ENCODE measurements around the gene ORC6.

ORC6 gene

GRCh38 chr16:46689365-46690280 is at the start of gene ORC6:
TSS of gene ORC6 (plus strand) at chr16:46689659. CDS start at chr16:46689706, 47 bp downstream.
- DNase-seq (ENCODE audit: low read depth), result peak; percentile 98

GRCh38 chr16:46648656-46649055 is 40.8 kb upstream of the ORC6 start:
- TF ChIP-seq MYC (IDR thresholded peaks at IDR 0.05; ENCODE audit: low read depth, low read length) (no peak), MAX (IDR thresholded peaks at IDR 0.05; ENCODE audit: low read depth, low read length) (no peak), POLR2A (IDR thresholded peaks at IDR 0.05; ENCODE audit: extremely low read depth, insufficient read length) (no peak), CTCF (IDR thresholded peaks at IDR 0.05; ENCODE audit: low read depth, low read length) (no peak)
- no peak for DNase-seq (ENCODE audit: low read depth)
- H3K4me3 ChIP-seq (ENCODE audit: low read depth, low read length), result no peak overlapping the region

More at GRCh38 chr16:46689365-46690280, at the start of gene ORC6:
- TF ChIP-seq MYC (IDR thresholded peaks at IDR 0.05; ENCODE audit: low read depth, low read length) (peak; percentile 59), CTCF (IDR thresholded peaks at IDR 0.05; ENCODE audit: low read depth, low read length) (peak; percentile 50), MAX (IDR thresholded peaks at IDR 0.05; ENCODE audit: low read depth, low read length) (peak; percentile 67), POLR2A (IDR thresholded peaks at IDR 0.05; ENCODE audit: extremely low read depth, insufficient read length) (peak; percentile 78)
- H3K4me3 ChIP-seq (ENCODE audit: low read depth, low read length), result peak within 1 kb of the TSS; percentile 98

GRCh38 chr16:46649588-46650253 is 39.7 kb upstream of the ORC6 start:
- TF ChIP-seq POLR2A (IDR thresholded peaks at IDR 0.05; ENCODE audit: extremely low read depth, insufficient read length), result no peak
- TF ChIP-seq CTCF (IDR thresholded peaks at IDR 0.05; ENCODE audit: low read depth, low read length), result no peak
- no peak for TF ChIP-seq MAX (IDR thresholded peaks at IDR 0.05; ENCODE audit: low read depth, low read length)
- no peak for TF ChIP-seq MYC (IDR thresholded peaks at IDR 0.05; ENCODE audit: low read depth, low read length)
- H3K4me3 ChIP-seq (ENCODE audit: low read depth, low read length), result no peak overlapping the region
- DNase-seq (ENCODE audit: low read depth), result no peak

- no peak for TF ChIP-seq MYC (IDR thresholded peaks at IDR 0.05; ENCODE audit: low read depth, low read length)
- no peak for TF ChIP-seq MAX (IDR thresholded peaks at IDR 0.05; ENCODE audit: low read depth, low read length)
- no peak for TF ChIP-seq CTCF (IDR thresholded peaks at IDR 0.05; ENCODE audit: low read depth, low read length)
- no peak for TF ChIP-seq POLR2A (IDR thresholded peaks at IDR 0.05; ENCODE audit: extremely low read depth, insufficient read length)
- H3K4me3 ChIP-seq (ENCODE audit: low read depth, low read length), result no peak overlapping the region
- DNase-seq (ENCODE audit: low read depth), result no peak
These were observed 39.2 kb upstream of the ORC6 start for GRCh38 chr16:46650254-46650623.

GRCh38 chr16:46651305-46651704 is 38.2 kb upstream of the ORC6 start:
- H3K4me3 ChIP-seq (ENCODE audit: low read depth, low read length), result no peak overlapping the region
- no peak for DNase-seq (ENCODE audit: low read depth)
- TF ChIP-seq POLR2A (IDR thresholded peaks at IDR 0.05; ENCODE audit: extremely low read depth, insufficient read length), result no peak
- no peak for TF ChIP-seq MYC (IDR thresholded peaks at IDR 0.05; ENCODE audit: low read depth, low read length)
- no peak for TF ChIP-seq CTCF (IDR thresholded peaks at IDR 0.05; ENCODE audit: low read depth, low read length)
- no peak for TF ChIP-seq MAX (IDR thresholded peaks at IDR 0.05; ENCODE audit: low read depth, low read length)
